ENCODE results near the gene TRNT1. TPM values are rescaled to one million over a fixed set of nuclear protein-coding genes. Genes with fewer than 3 reads are reported as not detected.

TRNT1 gene
- total RNA-seq, 4 donors from 2014 or later: 22.6 to 52.0 (median 31.7) TPM

DNA sequence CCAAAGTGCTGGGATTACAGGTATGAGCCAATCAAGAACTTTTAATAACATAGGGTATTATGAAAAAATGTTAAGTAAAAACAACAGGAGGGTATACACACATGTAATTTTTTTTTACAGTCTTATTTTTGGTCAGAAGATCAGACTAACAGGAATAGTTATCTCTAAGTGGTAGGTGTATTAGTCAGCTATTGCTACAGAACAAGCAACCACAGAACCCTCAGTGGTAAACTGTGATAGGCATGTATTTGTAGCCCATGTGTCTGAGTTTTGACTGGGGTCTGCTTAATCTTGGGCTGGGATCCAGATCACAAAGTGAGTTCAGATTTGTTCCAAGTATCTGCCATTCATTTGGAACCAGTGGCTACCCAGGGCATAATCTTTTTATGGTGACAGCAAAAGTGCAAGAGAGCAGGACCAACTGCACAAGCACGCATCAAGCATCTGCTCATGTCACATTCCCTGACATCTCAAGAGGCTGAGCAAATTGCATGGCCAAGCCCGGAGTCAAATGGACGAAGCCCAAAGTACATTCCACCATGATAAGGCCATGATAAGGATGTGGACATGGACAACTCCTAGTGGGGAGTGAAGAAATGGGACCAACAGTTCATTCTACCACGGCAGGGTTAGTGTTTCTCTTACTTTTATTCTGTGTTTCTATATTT, 13.6 kb upstream of the TRNT1 start:
- no peak overlapping the region for H3K4me3 ChIP-seq
- TF ChIP-seq, protein P1, sequence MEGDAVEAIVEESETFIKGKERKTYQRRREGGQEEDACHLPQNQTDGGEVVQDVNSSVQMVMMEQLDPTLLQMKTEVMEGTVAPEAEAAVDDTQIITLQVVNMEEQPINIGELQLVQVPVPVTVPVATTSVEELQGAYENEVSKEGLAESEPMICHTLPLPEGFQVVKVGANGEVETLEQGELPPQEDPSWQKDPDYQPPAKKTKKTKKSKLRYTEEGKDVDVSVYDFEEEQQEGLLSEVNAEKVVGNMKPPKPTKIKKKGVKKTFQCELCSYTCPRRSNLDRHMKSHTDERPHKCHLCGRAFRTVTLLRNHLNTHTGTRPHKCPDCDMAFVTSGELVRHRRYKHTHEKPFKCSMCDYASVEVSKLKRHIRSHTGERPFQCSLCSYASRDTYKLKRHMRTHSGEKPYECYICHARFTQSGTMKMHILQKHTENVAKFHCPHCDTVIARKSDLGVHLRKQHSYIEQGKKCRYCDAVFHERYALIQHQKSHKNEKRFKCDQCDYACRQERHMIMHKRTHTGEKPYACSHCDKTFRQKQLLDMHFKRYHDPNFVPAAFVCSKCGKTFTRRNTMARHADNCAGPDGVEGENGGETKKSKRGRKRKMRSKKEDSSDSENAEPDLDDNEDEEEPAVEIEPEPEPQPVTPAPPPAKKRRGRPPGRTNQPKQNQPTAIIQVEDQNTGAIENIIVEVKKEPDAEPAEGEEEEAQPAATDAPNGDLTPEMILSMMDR (IDR thresholded peaks at IDR 0.05): no peak
- no peak for TF ChIP-seq POLR2A (IDR thresholded peaks at IDR 0.05)
- H3K27ac ChIP-seq: no peak overlapping the region
- no peaks in the 10 kb centered on the region for H3K4me1 ChIP-seq
- no peak for DNase-seq
- no peaks in the 10 kb centered on the region for H3K36me3 ChIP-seq
- H3K27me3 ChIP-seq: no peaks in the 10 kb centered on the region
- no peaks in the 10 kb centered on the region for H3K9me3 ChIP-seq

DNA sequence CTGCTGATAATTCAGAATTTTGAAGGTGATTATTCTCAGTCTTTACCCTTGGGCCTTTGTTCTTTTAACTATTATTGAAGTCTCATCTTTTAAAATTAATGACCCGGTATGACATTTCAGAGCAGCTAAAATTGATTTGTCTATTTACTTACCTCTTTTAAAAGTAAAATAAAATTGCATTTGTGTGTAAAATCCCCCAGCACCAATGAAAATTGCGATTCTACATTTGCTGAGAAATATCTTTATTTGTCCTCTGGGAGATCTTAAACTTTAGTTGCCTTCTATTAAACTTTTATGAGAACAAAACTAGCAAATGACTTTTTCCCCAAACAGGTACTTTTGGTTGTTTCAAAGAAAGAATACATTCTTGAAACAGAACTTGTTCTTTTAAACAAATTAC, 9.1 kb upstream of the TRNT1 start:
- no peaks in the 10 kb centered on the region for H3K9me3 ChIP-seq
- H3K4me1 ChIP-seq: no peaks in the 10 kb centered on the region
- H3K4me3 ChIP-seq: no peak overlapping the region
- no peaks in the 10 kb centered on the region for H3K27me3 ChIP-seq
- no peak for DNase-seq
- TF ChIP-seq POLR2A (IDR thresholded peaks at IDR 0.05): no peak
- TF ChIP-seq, protein P1 (IDR thresholded peaks at IDR 0.05): no peak
- no peaks in the 10 kb centered on the region for H3K36me3 ChIP-seq
- no peak overlapping the region for H3K27ac ChIP-seq

DNA sequence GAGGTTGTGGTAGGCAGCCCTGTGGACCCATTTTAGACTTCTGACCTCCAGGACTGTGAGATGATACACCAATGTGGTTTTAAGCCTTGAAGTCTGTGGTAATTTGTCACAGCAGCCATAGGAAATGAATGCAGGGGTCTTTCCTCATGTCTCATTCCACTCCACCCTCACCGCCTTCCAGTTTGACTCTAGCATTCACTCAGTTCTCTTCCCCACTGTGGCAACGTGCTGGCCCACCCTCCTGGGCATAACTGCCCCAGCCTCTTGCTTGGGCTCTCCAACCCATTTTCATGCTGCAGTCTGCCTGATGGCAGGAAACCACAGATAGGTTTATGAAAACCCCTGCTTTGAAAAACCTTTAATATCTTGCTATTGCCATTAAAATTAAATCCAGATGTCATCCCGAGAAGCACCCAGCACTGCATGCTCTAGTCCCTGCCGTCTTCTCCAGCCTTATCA, 7.3 kb upstream of the TRNT1 start:
- H3K4me1 ChIP-seq: no peaks in the 10 kb centered on the region
- H3K4me3 ChIP-seq: no peak overlapping the region
- H3K27me3 ChIP-seq: no peaks in the 10 kb centered on the region
- no peaks in the 10 kb centered on the region for H3K9me3 ChIP-seq
- no peak for TF ChIP-seq POLR2A (IDR thresholded peaks at IDR 0.05)
- TF ChIP-seq, protein P1 (IDR thresholded peaks at IDR 0.05): no peak
- no peak overlapping the region for H3K27ac ChIP-seq
- H3K36me3 ChIP-seq: no peaks in the 10 kb centered on the region
- no peak for DNase-seq

DNA sequence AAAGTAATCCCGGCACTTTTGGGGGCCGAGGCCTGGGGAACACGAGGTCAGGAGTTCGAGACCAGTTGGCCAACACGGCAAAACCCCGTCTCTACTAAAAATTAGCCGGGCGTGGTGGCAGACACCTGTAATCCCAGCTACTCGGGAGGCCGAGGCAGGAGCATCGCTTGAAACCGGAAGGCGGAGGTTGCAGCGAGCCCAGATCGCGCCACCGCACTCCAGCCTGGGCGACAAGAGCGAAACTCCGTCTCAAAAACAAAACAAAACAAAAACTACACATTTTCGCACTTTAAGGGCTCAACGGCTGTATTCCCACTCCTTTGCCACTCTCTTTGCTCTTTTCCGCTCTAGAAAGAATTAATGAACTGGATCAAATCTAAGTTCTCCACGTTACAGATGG, 763 bp upstream of the TRNT1 start:
- TF ChIP-seq, protein P1 (IDR thresholded peaks at IDR 0.05): no peak
- no peak for TF ChIP-seq POLR2A (IDR thresholded peaks at IDR 0.05)
- H3K9me3 ChIP-seq: no peaks in the 10 kb centered on the region
- H3K27me3 ChIP-seq: no peaks in the 10 kb centered on the region
- peaks cover 0 to 20% (median 4%) of the 10 kb centered on the region in 4 donors for H3K4me1 ChIP-seq
- peak overlapping the region; percentile 79 to 98 (median 93) for H3K4me3 ChIP-seq
- peak overlapping the region; percentile 88 to 93 (median 92) for H3K27ac ChIP-seq
- peaks cover 0 to 19% (median 0%) of the 10 kb centered on the region in 3 donors for H3K36me3 ChIP-seq
- DNase-seq: peak in 1 of 3 donors; percentile 26

DNA sequence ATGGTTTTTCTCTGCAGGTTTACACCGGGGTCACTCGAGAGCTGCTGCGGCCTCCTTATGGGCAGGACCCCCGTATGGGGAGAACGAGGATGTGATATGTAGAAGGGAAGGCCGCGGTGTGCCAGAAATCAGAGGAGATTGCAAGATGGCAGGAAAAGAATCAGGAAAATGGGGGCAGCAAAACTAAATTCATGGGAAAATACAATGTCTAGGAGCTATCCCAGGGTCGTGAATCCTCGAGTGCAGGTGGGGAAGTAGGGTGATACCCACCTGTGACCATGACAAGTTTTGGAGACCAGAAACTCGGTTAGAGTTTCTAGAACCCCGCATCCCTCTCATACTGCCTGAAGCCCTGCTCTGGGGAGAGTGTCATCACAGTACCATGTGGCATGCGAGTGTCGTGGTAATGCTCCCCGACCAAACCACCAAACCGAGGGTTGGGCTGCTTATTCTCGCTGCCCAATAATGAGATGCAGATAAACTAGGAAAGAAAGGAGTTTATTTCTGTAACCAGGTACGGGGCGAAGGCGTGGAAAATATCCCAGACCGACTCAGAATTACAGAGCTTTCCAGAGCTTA, 781 bp downstream of the TRNT1 start:
- Histone ChIP-seq H3K9me3 (no peaks in the 10 kb centered on the region), H3K4me1 (peaks cover 0 to 20% (median 4%) of the 10 kb centered on the region in 4 donors), H3K4me3 (peak overlapping the region; percentile 79 to 98 (median 93)), H3K36me3 (peaks cover 0 to 23% (median 0%) of the 10 kb centered on the region in 3 donors), H3K27me3 (no peaks in the 10 kb centered on the region), H3K27ac (peak overlapping the region; percentile 88 to 93 (median 92))
- DNase-seq: no peak
- TF ChIP-seq, protein P1 (IDR thresholded peaks at IDR 0.05): no peak
- no peak for TF ChIP-seq POLR2A (IDR thresholded peaks at IDR 0.05)

Data from Peyer's patch (tissue), 4 donors.